GM03348 (cell line): ENCODE results near the gene ZNF479.
"Not testable (repeated sequence)": the region's sequence is repeated elsewhere in the genome, so short reads cannot be mapped to it uniquely, and the experiment has no call there.

Experiments
- DNase-seq: peaks from one replicate; pipeline ENCODE4 v3.0.0; 2012; ENCODE audit warnings: low spot score

ZNF479 gene

GRCh38 chr7:57132336-57132735, at the start of gene ZNF479:
ZNF479 (minus strand) TSS chr7:57132436; CDS start chr7:57132324, 112 bp downstream.
- not testable (repeated sequence) for DNase-seq

GRCh38 chr7:57182031-57182430, 49.8 kb upstream of the ZNF479 start:
- DNase-seq: no peak

GRCh38 chr7:57181281-57181680, 49.0 kb upstream of the ZNF479 start:
- no peak for DNase-seq

- no peak for DNase-seq
These were observed 47.7 kb upstream of the ZNF479 start for GRCh38 chr7:57179776-57180415.

- DNase-seq: no peak
These were observed 46.5 kb upstream of the ZNF479 start for GRCh38 chr7:57178768-57179139.

- DNase-seq: no peak
These were observed 45.9 kb upstream of the ZNF479 start for GRCh38 chr7:57177856-57178767.

- no peak for DNase-seq
These were observed 44.8 kb upstream of the ZNF479 start for GRCh38 chr7:57176928-57177635.

GRCh38 chr7:57165285-57165899, 33.2 kb upstream of the ZNF479 start:
- no peak for DNase-seq

GRCh38 chr7:57120123-57120784, 12.0 kb downstream of the ZNF479 start:
- not testable (repeated sequence) for DNase-seq
